GM12874 (cell line): ENCODE data around the gene MAPK6.
A peak's percentile ranks its signal among the peaks of the same experiment; 100 is the strongest.

Source experiments
- CTCF ChIP-seq: IDR thresholded peaks from 2 replicates; pipeline ENCODE4 v1.5.1; 2011; ENCODE audit warnings: low read depth, mild to moderate bottlenecking, control low read depth, low read length, moderate library complexity; ENCODE audit not compliant: insufficient read depth

MAPK6 gene

DNA sequence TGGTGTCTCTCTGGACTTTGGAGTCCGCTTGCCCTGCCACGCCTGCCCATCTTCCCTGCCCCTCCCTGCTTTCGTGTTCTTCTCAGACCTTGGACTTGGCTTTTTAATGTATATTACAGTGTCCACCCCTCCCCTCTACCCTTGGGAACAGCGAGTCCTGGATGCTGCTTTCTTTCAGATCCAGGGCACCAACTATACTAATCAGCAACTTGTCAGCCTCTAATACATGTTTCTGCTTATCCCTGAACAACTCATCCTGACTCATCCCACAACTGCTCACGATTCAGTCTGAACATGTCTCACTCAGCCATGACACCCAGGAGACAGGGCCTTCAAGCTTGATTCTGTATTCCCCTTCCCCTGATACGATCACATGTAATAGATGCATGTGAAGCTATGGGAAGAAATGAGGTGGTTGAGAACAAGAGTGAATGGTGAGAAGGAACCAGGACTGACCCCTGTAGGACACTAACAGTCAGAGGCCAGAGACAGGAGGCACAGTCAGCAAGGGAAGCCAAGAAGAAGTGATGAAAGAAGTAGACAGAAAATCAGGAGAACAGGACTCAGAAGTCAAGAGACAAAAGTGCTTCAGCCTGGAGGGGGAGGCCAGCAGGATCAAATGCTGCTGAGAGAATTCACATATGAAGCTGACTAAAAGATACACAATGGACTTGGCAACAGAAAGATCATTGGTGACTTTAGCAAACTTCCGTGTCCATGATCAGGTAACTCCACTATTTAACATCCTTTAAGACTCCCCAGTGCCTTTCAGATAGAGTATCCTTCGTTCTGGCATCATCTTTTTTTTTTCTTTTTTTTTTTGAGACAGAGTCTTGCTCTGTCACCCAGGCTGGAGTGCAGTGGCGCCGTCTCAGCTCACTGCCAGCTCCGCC, 58.1 kb downstream of the MAPK6 start:
- TF ChIP-seq CTCF, result no peak

DNA sequence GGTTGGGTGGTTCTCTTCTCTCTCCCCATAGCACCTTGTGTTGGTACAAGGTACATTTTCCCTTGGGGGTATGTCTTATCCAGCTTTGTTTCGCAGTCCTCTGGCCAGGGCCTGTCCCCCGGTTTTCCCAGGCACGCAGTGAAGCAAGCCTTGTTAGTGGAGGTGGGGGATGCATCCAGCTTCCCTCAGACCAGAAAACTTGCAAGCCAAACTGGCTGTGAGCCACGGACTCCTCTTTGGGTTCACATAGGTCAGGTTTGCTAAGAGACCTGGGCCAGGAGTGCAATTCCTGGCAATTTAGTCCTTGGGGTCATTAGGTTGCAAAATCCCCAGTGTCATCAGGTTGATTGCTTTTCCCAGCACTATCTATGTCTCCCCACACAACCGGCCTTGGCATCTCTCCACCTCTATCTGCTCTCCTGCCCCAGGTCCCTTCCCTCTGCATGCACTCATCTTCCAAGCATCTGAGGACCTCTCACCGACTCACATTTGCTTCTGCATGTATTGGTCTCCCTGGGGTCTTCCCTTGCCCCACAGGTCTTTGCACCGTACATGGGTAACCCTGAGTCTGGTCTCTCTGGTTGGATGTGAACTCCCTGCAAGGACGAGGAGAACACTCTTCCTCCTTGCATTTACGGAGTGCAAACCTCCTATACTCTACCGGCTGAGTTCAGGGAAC, 59.3 kb downstream of the MAPK6 start:
- no peak for TF ChIP-seq CTCF

GRCh38 chr15:52078876-52079700, 60.1 kb downstream of the MAPK6 start:
- TF ChIP-seq CTCF, result peak; percentile 89

DNA sequence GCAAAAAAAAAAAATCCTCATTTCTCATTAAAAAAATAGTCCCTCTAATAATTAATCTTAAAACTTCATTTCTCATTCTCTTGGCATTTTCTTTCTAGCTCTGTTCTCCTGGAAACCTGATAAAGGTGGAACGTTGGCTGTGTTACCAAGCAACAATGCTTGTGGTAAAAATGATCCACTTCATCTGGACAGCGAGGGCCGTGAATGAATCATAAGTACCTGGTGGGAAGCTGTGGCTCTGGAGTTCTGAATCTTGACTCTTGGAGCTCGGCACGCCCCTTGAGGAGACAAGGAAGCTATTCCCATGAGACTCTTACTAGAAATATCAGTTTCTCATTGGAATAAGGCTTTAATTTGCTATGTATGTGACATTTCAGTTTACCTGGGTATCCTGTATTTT, 61.0 kb downstream of the MAPK6 start:
- no peak for TF ChIP-seq CTCF

- TF ChIP-seq CTCF, result no peak
Observed at GRCh38 chr15:52080706-52081392, 61.8 kb downstream of the MAPK6 start.

DNA sequence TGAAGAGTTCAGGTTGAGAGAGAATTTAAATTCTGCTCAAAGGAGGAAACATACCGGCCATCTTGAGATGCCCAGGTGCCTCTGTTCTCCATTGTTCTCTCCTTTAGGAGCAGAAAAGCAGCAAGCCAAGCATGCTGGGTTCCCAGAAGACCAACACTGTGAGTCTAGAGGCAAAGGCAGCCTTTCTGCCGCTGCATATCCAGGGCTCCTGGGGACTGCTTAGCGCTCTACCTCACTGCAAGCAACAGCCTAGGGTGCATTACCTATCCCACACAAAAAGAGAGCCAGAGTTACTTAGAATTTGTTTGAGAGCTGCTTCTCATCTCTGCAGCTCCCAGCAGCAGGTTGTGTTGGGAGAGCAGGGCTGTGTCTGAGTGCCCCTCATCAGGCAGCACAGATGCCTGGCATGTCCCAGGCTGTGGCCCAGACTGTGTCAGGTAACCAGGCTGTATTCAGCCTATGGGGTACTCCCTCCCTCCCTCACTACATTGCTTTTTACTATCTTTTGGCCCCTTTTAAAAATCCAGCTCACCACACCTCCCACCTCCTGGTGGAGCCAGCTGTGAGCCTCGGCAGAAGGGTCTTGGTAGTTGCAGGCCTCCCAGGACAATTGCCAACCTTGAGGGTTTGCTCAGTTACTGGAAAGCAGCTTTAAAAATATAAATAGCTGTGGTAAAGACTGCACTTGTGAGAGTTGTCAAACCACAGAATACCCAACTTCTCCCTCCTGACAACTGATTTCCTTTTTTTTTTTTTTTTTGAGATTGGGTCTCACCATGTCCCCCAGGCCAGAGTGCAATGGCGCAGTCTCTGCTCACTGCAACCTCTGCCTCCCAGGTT, 63.4 kb downstream of the MAPK6 start:
- no peak for TF ChIP-seq CTCF
